Stimulated activated CD8-positive, alpha-beta memory T cell treated with anti-CD3 and anti-CD28 coated beads, Interleukin-15, amount 100 ng/mL, for 48 hours (primary cell): ENCODE data around the gene SELL.
"Not testable (repeated sequence)": the region's sequence is repeated elsewhere in the genome, so short reads cannot be mapped to it uniquely, and the experiment has no call there.

Source experiments
- DNase-seq, 2 donors: peaks; one replicate each; pipeline ENCODE4 v3.0.0-alpha.2; 2020; ENCODE audit warnings: low read depth in 2 of 2

The SELL gene

GRCh38 chr1:169704797-169705196, 6.6 kb downstream of the SELL start:
- no peak for DNase-seq

DNA sequence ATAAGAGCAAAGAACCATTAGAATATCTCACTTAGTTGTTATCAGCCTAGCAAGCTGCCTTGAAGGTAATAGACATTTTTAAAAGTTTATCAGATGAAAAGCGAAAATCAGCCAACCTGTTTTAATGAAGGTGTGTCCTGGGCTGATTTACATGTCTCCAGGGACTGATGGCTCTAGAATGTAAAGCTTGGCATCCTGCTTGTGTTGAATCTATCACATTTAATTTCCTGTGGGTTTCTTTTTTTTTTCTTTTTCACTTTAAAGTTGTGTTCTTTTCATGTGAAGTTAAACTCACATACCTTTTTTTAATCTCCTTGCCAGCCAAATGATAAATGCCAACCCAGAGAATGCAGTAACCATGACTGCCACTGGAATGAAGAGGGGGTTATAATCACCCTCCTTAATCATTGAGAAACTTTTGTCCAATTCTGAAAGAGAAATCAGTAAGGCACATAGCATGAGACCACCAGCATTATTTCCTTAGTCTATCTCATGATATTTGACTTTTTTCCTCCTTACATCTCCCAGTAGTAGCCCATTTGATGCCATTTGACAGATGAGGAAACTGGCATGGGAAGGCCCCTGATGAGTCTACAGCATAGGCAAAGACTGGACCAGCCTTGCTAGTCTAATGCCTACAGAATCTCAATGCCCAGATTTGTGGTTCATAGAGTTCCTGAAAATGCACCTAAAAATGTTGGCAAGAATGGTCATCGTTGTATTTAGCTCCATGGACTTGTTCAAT, 10.0 kb downstream of the SELL start:
- DNase-seq = no peak

- no peak for DNase-seq
Measured at GRCh38 chr1:169699707-169700106, 11.7 kb downstream of the SELL start.

- no peak for DNase-seq
Measured at GRCh38 chr1:169698976-169699375, 12.4 kb downstream of the SELL start.

DNA sequence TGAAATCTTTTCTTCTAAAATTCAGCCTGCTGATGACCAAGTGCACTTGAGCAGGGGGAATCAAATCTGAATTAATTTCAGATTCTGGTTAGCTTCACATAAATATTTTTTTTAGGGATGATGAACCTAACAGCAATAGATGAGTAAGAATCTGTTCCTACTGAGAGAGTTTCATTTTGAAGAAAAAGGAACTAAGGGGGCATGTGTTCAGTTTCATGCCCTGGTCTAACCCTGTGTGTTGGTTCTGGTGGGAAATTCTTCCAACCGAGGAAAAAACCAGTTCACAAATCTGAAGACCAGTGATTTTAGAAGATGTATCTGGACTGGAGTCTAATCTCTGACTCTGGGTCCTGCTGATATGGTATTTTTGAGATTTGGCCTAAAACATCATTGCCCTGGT, 13.7 kb downstream of the SELL start:
- DNase-seq = no peak

DNA sequence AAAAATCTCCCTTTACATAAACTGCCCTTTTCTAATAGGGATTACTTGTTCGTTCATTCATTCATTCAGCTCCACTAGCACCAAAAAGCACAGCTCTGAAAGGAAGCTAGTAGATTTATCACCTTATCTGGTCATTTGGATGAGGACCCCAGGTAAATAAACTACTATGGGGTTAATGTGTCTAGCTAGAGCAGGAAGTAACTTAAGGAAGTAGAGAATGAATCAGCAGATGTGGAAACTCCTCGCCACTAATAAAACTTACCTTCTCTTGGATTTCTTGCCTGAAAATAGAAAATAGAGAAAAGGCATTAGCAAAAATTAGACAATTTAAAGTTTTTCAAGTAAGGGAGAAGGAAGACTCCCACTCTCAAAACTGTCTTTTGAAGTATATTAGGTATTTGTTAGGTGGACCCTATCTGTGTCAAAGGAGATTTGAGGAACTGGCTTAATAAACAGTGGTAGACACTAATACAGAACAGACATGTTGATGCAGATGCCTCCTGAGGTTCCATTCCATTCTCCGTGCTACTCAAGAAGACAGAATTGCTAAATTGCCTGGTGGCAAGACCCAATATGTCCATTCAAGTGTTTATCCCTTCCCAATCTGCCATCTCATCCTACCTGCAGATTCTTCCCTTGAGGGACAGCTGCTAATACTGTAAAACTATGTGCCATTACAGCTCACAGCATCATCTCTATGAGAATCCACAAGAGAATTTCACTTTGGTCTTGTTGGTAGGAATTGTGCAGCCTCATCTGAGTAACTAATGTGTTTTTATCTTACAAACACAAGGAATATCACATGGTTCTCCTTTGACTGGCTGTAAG, 14.9 kb downstream of the SELL start:
- no peak for DNase-seq

- no peak for DNase-seq
Measured at GRCh38 chr1:169694304-169695075, 16.9 kb downstream of the SELL start.

DNA sequence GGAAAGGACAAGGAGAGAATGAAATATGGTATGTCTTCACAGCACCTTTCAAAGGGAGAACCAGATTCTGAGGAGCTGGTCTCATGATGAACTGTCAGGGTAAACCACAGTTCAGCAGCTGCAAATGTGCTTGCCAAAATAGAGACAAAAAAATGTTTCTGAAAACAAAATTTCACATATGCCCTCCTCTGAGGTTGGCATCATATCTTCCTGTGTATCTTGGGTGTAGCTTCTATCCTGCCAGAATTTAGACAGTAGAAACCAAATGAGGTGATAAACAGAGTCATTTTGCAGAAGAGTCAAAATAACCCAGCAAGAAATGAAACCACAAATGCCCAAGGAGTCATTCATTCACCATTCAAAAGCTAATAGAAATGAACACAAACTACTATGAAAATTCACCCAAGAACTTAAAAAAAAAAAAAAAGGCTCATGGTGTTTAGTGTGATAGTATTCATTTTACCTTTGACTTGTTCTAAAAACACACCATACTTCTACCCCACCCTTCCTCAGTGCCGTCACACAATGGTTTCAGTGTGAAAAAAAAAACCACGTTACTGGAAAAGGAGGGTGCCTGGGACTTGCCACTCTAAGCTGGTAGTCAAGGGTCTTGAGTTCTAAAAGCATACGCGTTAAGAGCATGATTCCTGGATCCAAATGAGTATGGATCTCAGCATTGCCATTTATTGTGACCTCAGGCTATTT, 18.5 kb downstream of the SELL start:
- no peak for DNase-seq

GRCh38 chr1:169690489-169690888, 20.9 kb downstream of the SELL start:
- no peak for DNase-seq

GRCh38 chr1:169689395-169689794, 22.0 kb downstream of the SELL start:
- DNase-seq = no peak

GRCh38 chr1:169688377-169688776, 23.0 kb downstream of the SELL start:
- DNase-seq = not testable (repeated sequence)

DNA sequence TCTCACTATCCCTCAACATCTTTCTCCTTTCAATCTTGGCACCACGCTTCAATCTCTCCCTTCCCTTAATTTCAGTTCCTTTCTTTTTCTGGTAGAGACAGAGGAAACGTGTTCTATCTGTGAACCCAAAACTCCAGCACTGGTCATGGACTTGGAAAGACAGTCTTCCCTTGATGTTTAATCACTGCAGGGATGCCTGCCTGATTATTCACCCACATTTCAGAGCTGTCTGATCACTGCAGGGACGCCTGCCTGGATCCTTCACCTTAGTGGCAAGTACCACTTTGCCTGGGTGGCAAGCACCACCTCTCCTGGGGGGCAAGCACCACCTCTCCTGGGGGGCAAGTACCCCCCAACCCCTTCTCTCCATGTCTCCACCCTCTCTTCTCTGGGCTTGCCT, 27.8 kb downstream of the SELL start:
- no peak for DNase-seq

DNA sequence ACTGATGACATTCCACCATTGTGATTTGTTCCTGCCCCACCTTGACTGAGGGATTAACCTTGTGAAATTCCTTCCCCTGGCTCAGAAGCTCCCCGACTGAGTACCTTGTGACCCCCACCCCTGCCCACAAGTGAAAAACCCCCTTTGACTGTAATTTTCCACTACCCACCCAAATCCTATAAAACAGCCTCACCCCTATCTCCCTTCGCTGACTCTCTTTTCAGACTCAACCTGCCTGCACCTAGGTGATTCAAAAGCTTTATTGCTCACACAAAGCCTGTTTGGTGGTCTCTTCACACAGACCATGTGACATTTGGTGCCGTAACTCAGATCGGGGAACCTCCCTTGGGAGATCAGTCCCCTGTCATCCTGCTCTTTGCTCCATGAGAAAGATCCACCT, 28.3 kb downstream of the SELL start:
- not testable (repeated sequence) for DNase-seq

DNA sequence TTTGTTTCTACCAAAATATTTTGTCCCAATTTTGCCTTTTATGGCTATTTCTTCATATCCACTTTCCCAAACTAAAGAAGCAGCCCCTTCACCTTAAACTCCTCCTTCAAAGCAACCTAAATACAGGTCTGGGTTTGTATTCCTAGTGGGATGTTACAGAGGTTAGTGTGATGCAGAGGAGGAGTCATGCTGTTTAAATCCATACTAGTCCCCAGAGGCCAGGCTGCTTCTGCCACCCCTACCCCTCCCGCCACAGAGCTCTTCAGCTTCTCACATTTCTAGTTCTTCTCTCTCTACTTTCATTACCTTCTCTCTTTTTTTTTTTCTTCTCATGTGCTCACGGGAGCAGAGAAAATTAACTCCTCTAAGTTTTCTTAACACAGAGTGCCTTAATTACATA, 29.3 kb downstream of the SELL start:
- DNase-seq = no peak

- DNase-seq = no peak
Measured at GRCh38 chr1:169681140-169681539, 30.3 kb downstream of the SELL start.

GRCh38 chr1:169680377-169681019, 30.9 kb downstream of the SELL start:
- DNase-seq = peak in 1 of 2 donors; percentile 60

DNA sequence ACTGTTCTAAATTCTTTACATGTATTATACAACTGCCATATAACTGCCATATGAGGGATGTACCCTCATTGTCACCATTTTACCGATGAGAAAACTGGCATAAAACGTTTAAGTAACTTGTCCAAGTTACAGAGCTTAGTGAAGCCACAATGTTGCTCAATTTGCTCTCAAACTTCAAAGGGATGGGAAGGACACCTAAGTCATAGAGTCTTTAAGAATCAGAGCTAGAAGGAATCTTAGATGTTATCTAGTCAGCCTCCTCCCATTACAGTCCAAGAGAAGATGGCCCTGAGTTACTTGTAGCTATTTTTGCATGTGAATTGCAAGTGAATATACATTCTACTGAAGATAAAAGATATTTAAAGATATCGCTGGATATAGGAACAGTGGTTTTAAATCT, 31.7 kb downstream of the SELL start:
- no peak for DNase-seq

DNA sequence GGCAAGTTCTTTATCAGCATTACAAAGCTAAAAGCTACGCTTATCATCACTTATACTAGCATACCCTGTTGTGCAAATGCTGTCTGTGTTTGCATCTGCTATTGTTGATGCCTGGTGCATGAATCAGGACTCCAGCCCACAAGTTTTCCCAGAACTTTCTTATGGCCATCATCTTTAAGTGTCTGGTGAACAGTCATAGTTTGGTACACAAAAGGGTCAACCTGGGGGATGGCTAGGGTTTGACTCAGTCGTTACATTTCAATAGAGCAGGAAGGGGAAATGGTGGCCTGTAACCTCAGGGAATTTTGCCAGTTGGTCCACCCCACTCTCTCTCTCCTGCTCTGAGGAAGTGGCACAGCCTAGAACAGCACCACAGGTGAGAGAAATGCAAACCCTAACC, 35.4 kb downstream of the SELL start:
- no peak for DNase-seq

- no peak for DNase-seq
Measured at GRCh38 chr1:169670836-169671235, 40.6 kb downstream of the SELL start.

GRCh38 chr1:169670244-169670643, 41.2 kb downstream of the SELL start:
- not testable (repeated sequence) for DNase-seq
